Measurements from ENCODE around the gene C14orf132.

Gene C14orf132

DNA sequence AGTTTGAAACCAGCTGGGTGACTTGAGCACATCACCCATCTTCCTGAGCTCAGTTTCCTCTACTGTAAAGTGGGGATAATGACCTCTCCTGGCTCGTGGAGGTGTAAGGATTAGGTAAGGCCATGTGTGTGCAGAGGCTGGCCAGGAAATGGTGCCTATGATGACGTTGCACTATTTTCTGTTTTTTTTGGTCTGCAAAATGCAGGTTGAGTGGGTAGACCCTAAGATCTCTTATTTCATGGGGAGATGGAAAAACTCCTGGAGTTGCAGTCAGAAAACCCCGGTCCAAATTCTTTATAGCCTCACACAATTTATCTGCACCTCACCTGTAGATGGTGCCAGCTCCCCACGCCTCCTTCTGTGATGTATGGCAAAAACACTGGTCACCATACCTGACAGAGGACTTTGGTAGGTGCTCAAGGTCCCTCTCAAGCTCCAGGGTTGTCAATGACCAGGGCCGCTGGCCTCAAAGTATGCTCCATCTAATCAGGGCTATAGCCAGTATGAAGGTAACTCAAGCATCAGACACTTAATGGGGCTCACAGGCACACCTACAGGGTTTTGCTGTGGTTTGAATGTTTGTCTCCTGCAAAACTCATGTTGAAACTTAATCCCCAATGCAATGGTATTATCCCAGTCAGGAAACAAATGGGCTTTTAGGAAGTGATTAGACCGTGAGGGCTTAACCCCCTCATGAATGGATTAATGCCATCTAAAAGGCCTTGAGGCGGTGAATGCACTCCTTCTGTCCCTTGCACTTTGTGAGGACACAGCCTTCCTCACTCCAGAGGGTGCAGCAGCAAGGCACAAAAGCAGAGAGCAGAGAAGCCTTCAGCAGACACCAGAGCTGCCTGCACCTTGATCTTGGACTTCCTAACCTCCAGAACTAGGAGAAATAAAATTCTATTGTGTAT, 17.6 kb downstream of the C14orf132 start:
- H3K27me3 ChIP-seq (ENCODE audit: insufficient read depth, low read length) = no peaks in the 10 kb centered on the region
- H3K9me2 ChIP-seq (ENCODE audit: low read depth, low read length) = no peaks in the 10 kb centered on the region
- no peaks in the 10 kb centered on the region for H3K9me3 ChIP-seq (ENCODE audit: low read length)
- H4K20me1 ChIP-seq (ENCODE audit: insufficient read depth, low read length) = no peaks in the 10 kb centered on the region
- TF ChIP-seq, protein P1, sequence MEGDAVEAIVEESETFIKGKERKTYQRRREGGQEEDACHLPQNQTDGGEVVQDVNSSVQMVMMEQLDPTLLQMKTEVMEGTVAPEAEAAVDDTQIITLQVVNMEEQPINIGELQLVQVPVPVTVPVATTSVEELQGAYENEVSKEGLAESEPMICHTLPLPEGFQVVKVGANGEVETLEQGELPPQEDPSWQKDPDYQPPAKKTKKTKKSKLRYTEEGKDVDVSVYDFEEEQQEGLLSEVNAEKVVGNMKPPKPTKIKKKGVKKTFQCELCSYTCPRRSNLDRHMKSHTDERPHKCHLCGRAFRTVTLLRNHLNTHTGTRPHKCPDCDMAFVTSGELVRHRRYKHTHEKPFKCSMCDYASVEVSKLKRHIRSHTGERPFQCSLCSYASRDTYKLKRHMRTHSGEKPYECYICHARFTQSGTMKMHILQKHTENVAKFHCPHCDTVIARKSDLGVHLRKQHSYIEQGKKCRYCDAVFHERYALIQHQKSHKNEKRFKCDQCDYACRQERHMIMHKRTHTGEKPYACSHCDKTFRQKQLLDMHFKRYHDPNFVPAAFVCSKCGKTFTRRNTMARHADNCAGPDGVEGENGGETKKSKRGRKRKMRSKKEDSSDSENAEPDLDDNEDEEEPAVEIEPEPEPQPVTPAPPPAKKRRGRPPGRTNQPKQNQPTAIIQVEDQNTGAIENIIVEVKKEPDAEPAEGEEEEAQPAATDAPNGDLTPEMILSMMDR (IDR thresholded peaks at IDR 0.05; ENCODE audit: low read length) = peak; percentile 48
- TF ChIP-seq EZH2 (IDR thresholded peaks at IDR 0.05; ENCODE audit: borderline replicate concordance, low read length) = no peak
- no peaks in the 10 kb centered on the region for H3K79me2 ChIP-seq (ENCODE audit: insufficient read depth, low read length)
- no peaks in the 10 kb centered on the region for H3F3A ChIP-seq (ENCODE audit: insufficient read depth, low read length)
- H3K27ac ChIP-seq (ENCODE audit: low read depth, low read length, poor library complexity, severe bottlenecking) = no peak overlapping the region
- no peaks in the 10 kb centered on the region for H3K4me1 ChIP-seq (ENCODE audit: insufficient read depth, low read length, severe bottlenecking)
- no peak overlapping the region for H3K4me2 ChIP-seq (ENCODE audit: low read length)
- no peak overlapping the region for H3K9ac ChIP-seq (ENCODE audit: low read length)
- no peak overlapping the region for H3K4me3 ChIP-seq (ENCODE audit: low read depth, low read length, poor library complexity, severe bottlenecking)
- no peak overlapping the region for H2AFZ ChIP-seq (ENCODE audit: low read length)
- H3K36me3 ChIP-seq (ENCODE audit: insufficient read depth, low read length) = no peaks in the 10 kb centered on the region

DNA sequence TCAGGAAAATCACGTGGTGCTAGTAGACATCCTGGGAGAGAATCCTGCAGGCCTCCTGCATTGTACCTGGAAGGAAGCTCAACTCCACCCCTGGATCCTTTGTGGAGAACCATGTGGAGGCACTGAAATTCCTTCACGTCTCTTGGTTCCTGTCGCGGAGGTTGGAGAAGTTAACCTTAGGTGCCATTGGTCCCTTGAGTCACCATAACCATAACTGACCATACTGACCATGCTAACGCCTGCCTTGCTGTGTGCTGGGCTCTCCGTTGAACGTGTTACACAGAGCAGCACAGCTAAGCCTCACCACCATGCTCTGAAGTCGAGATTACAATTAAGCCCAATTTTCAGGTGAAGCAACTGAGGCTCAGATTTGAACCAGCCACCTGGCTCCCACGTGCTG, 18.6 kb downstream of the C14orf132 start:
- no peaks in the 10 kb centered on the region for H4K20me1 ChIP-seq (ENCODE audit: insufficient read depth, low read length)
- H3K4me3 ChIP-seq (ENCODE audit: low read depth, low read length, poor library complexity, severe bottlenecking) = no peak overlapping the region
- H3F3A ChIP-seq (ENCODE audit: insufficient read depth, low read length) = no peaks in the 10 kb centered on the region
- H3K9me2 ChIP-seq (ENCODE audit: low read depth, low read length) = no peaks in the 10 kb centered on the region
- no peak overlapping the region for H3K9ac ChIP-seq (ENCODE audit: low read length)
- H3K36me3 ChIP-seq (ENCODE audit: insufficient read depth, low read length) = no peaks in the 10 kb centered on the region
- no peaks in the 10 kb centered on the region for H3K79me2 ChIP-seq (ENCODE audit: insufficient read depth, low read length)
- H3K27me3 ChIP-seq (ENCODE audit: insufficient read depth, low read length) = no peaks in the 10 kb centered on the region
- no peaks in the 10 kb centered on the region for H3K4me1 ChIP-seq (ENCODE audit: insufficient read depth, low read length, severe bottlenecking)
- no peak overlapping the region for H2AFZ ChIP-seq (ENCODE audit: low read length)
- H3K27ac ChIP-seq (ENCODE audit: low read depth, low read length, poor library complexity, severe bottlenecking) = no peak overlapping the region
- no peak overlapping the region for H3K4me2 ChIP-seq (ENCODE audit: low read length)
- TF ChIP-seq, protein P1 (IDR thresholded peaks at IDR 0.05; ENCODE audit: low read length) = no peak
- TF ChIP-seq EZH2 (IDR thresholded peaks at IDR 0.05; ENCODE audit: borderline replicate concordance, low read length) = no peak
- H3K9me3 ChIP-seq (ENCODE audit: low read length) = no peaks in the 10 kb centered on the region

DNA sequence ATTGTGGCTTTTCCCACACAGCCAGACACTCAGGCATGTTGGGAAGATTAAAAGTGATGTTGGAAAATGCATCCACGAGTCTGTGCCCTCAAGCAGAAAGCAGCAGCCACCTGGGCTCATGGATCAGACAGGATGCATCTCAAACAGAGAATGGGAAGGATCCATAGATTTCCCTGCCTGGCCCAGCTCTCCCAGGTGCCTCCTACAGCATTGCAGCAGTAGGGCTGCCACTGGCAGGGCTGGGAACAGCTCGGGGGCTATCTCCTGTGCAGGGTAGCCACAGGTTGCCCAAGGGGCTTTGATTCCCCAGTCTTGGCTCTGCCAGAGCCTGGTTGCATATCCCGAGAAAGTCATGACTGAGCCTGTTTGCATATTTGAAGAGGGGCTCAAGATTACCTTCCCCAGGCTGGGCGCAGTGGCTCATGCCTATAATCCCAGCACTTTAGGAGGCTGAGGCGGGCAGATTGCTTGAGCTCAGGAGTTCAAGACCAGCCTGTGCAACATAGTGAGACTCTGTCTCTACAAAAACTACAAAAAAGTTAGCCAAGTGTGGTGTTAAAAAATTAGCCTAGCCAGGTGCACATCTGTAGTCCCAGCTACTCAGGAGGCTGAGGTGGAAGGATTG, 19.5 kb downstream of the C14orf132 start:
- Histone ChIP-seq H3K9ac (ENCODE audit: low read length) (no peak overlapping the region), H3K4me3 (ENCODE audit: low read depth, low read length, poor library complexity, severe bottlenecking) (no peak overlapping the region), H3K4me1 (ENCODE audit: insufficient read depth, low read length, severe bottlenecking) (no peaks in the 10 kb centered on the region), H2AFZ (ENCODE audit: low read length) (no peak overlapping the region), H3F3A (ENCODE audit: insufficient read depth, low read length) (no peaks in the 10 kb centered on the region), H4K20me1 (ENCODE audit: insufficient read depth, low read length) (no peaks in the 10 kb centered on the region), H3K4me2 (ENCODE audit: low read length) (no peak overlapping the region), H3K36me3 (ENCODE audit: insufficient read depth, low read length) (no peaks in the 10 kb centered on the region), H3K9me2 (ENCODE audit: low read depth, low read length) (no peaks in the 10 kb centered on the region), H3K79me2 (ENCODE audit: insufficient read depth, low read length) (no peaks in the 10 kb centered on the region), H3K27ac (ENCODE audit: low read depth, low read length, poor library complexity, severe bottlenecking) (no peak overlapping the region), H3K9me3 (ENCODE audit: low read length) (no peaks in the 10 kb centered on the region), H3K27me3 (ENCODE audit: insufficient read depth, low read length) (no peaks in the 10 kb centered on the region)
- no peak for TF ChIP-seq EZH2 (IDR thresholded peaks at IDR 0.05; ENCODE audit: borderline replicate concordance, low read length)
- TF ChIP-seq, protein P1 (IDR thresholded peaks at IDR 0.05; ENCODE audit: low read length) = no peak
